Nephron (organoid): ENCODE data around the gene RAET1E.

Source experiments
- H3K27ac Mint-ChIP-seq, 3 experiments: 2 replicates each; pipeline ENCODE4 v1.8.0; 2020; ENCODE audit warnings: mixed read lengths in 3 of 3, mild to moderate bottlenecking in 2 of 3, moderate library complexity in 1 of 3
- H3K27me3 Mint-ChIP-seq: 2 replicates; pipeline ENCODE4 v1.8.0; 2021; ENCODE audit warnings: low read depth, mild to moderate bottlenecking, moderate library complexity, mixed read lengths
- H3K36me3 Mint-ChIP-seq: 2 replicates; pipeline ENCODE4 v1.8.0; 2020; ENCODE audit warnings: low read depth, mixed read lengths
- H3K4me1 Mint-ChIP-seq: 2 replicates; pipeline ENCODE4 v1.8.0; 2020; ENCODE audit warnings: mixed read lengths
- H3K4me3 Mint-ChIP-seq, 3 experiments: 2 replicates each; pipeline ENCODE4 v1.8.0; 2020; ENCODE audit warnings: mild to moderate bottlenecking in 3 of 3, mixed read lengths in 3 of 3, moderate library complexity in 2 of 3
- H3K9me3 Mint-ChIP-seq: 2 replicates; pipeline ENCODE4 v1.8.0; 2020; ENCODE audit warnings: mixed read lengths
- CTCF ChIP-seq, 3 experiments: fragments of 200-600 bp; sonication (generic); IDR thresholded peaks; one replicate each; pipeline ENCODE4 v1.5.0; 2021; ENCODE audit warnings: antibody characterized with exemption in 3 of 3; ENCODE audit not compliant: unreplicated experiment in 3 of 3

The RAET1E gene

GRCh38 chr6:149905371-149905910 is 7.5 kb upstream of the RAET1E start:
- Mint-ChIP-seq H3K9me3 (peaks cover 15% of the 10 kb centered on the region), H3K4me3 (no peak overlapping the region), H3K36me3 (no peaks in the 10 kb centered on the region), H3K4me1 (no peaks in the 10 kb centered on the region), H3K27ac (no peak overlapping the region), H3K27me3 (peaks cover 38% of the 10 kb centered on the region)
- TF ChIP-seq CTCF (IDR thresholded peaks at IDR 0.05; ENCODE audit: unreplicated experiment in 3 of 3), result no peak

- Mint-ChIP-seq H3K27me3 (peaks cover 37% of the 10 kb centered on the region), H3K4me3 (no peak overlapping the region), H3K9me3 (peaks cover 15% of the 10 kb centered on the region)
These were observed 6.9 kb upstream of the RAET1E start for GRCh38 chr6:149904661-149905370.

GRCh38 chr6:149903938-149904611 is 6.2 kb upstream of the RAET1E start:
- H3K9me3 Mint-ChIP-seq, result peaks cover 13% of the 10 kb centered on the region
- no peak for TF ChIP-seq CTCF (IDR thresholded peaks at IDR 0.05; ENCODE audit: unreplicated experiment in 3 of 3)
- H3K27me3 Mint-ChIP-seq, result peaks cover 40% of the 10 kb centered on the region
- H3K36me3 Mint-ChIP-seq, result no peaks in the 10 kb centered on the region
- no peak overlapping the region for H3K27ac Mint-ChIP-seq
- H3K4me3 Mint-ChIP-seq, result no peak overlapping the region
- H3K4me1 Mint-ChIP-seq, result no peaks in the 10 kb centered on the region

More at GRCh38 chr6:149904661-149905370, 6.9 kb upstream of the RAET1E start:
- H3K4me1 Mint-ChIP-seq, result no peaks in the 10 kb centered on the region
- H3K36me3 Mint-ChIP-seq, result no peaks in the 10 kb centered on the region
- no peak overlapping the region for H3K27ac Mint-ChIP-seq
- no peak for TF ChIP-seq CTCF (IDR thresholded peaks at IDR 0.05; ENCODE audit: unreplicated experiment in 3 of 3)

- TF ChIP-seq CTCF (IDR thresholded peaks at IDR 0.05; ENCODE audit: unreplicated experiment in 3 of 3), result no peak
- H3K27ac Mint-ChIP-seq, result no peak overlapping the region
- no peaks in the 10 kb centered on the region for H3K36me3 Mint-ChIP-seq
- H3K27me3 Mint-ChIP-seq, result peaks cover 36% of the 10 kb centered on the region
- H3K4me1 Mint-ChIP-seq, result no peaks in the 10 kb centered on the region
- H3K4me3 Mint-ChIP-seq, result no peak overlapping the region
- H3K9me3 Mint-ChIP-seq, result no peaks in the 10 kb centered on the region
These were observed 3.7 kb upstream of the RAET1E start for GRCh38 chr6:149901444-149902140.

- peaks cover 34% of the 10 kb centered on the region for H3K27me3 Mint-ChIP-seq
- TF ChIP-seq CTCF (IDR thresholded peaks at IDR 0.05; ENCODE audit: unreplicated experiment in 3 of 3), result no peak
- H3K4me1 Mint-ChIP-seq, result no peaks in the 10 kb centered on the region
- H3K4me3 Mint-ChIP-seq, result no peak overlapping the region
- H3K9me3 Mint-ChIP-seq, result no peaks in the 10 kb centered on the region
- H3K36me3 Mint-ChIP-seq, result no peaks in the 10 kb centered on the region
- no peak overlapping the region for H3K27ac Mint-ChIP-seq
These were observed 2.9 kb upstream of the RAET1E start for GRCh38 chr6:149900620-149901443.
